A673 (cell line): ENCODE results near the gene IQSEC2. TPM values are rescaled to one million over a fixed set of nuclear protein-coding genes. Genes with fewer than 3 reads are reported as not detected.

Source experiments
- BruUV-seq: library from RNA; stranded (reverse); fragments of 400-500 nt; replicated peaks from 2 replicates; lab custom pipeline; 2021; lab: Mats Ljungman, UMichigan
- CTCF ChIA-PET: fragments of 300-600 bp; sonication (Branson Sonifier 250); formaldehyde crosslinking; loops from one replicate; lab custom pipeline; 2022; ENCODE audit warnings: antibody characterized with exemption; lab: Charles Lee
- POLR2A ChIA-PET: fragments of 300-600 bp; sonication (Branson Sonifier 250); formaldehyde crosslinking; loops from one replicate; lab custom pipeline; 2022; ENCODE audit warnings: antibody characterized with exemption; ENCODE audit not compliant: low non-redundant PET; lab: Charles Lee
- DNase-seq: peaks from one replicate; pipeline ENCODE4 v3.0.0-alpha.2; 2015; ENCODE audit warnings: low spot score
- H3K27ac ChIP-seq: fragments of 200-600 bp; sonication (generic); 2 replicates; pipeline ENCODE4 v1.5.1; 2016; ENCODE audit warnings: mixed run types, low read depth, mild to moderate bottlenecking, mixed read lengths, antibody characterized with exemption, low read length; ENCODE audit not compliant: poor library complexity, severe bottlenecking
- H3K27me3 ChIP-seq: fragments of 200-600 bp; sonication (generic); replicated peaks from 2 replicates; pipeline ENCODE4 v1.6.1; 2017; ENCODE audit warnings: mixed run types, low read depth, mild to moderate bottlenecking, mixed read lengths, antibody characterized with exemption, low read length; ENCODE audit not compliant: insufficient read depth, poor library complexity
- H3K36me3 ChIP-seq: fragments of 200-600 bp; sonication (generic); 2 replicates; pipeline ENCODE4 v1.6.1; 2016; ENCODE audit warnings: mixed run types, mild to moderate bottlenecking, mixed read lengths, antibody characterized with exemption, low read length; ENCODE audit not compliant: insufficient read depth, poor library complexity, severe bottlenecking
- H3K4me1 ChIP-seq: fragments of 200-600 bp; sonication (generic); 2 replicates; pipeline ENCODE4 v1.6.1; 2017; ENCODE audit warnings: mixed run types, mild to moderate bottlenecking, mixed read lengths, antibody characterized with exemption, low read length; ENCODE audit not compliant: insufficient read depth, poor library complexity, severe bottlenecking
- H3K4me3 ChIP-seq: fragments of 200-600 bp; sonication (generic); 2 replicates; pipeline ENCODE4 v1.5.1; 2016; ENCODE audit warnings: low read depth, mixed run types, mild to moderate bottlenecking, mixed read lengths, low read length; ENCODE audit not compliant: poor library complexity, severe bottlenecking
- H3K9me3 ChIP-seq: fragments of 200-600 bp; sonication (generic); 2 replicates; pipeline ENCODE4 v1.6.1; 2016; ENCODE audit warnings: mixed run types, low read depth, mild to moderate bottlenecking, mixed read lengths, antibody characterized with exemption, low read length; ENCODE audit not compliant: poor library complexity, severe bottlenecking
- EZH2 ChIP-seq: fragments of 200-600 bp; sonication (generic); IDR thresholded peaks from 2 replicates; pipeline ENCODE4 v1.6.1; 2017; ENCODE audit warnings: borderline replicate concordance, low read depth, mild to moderate bottlenecking, mixed read lengths, antibody characterized with exemption, low read length; ENCODE audit not compliant: poor library complexity, severe bottlenecking
- intact Hi-C: fragments of 100-400 bp; cut with micrococcal nuclease; formaldehyde crosslinking; loops from one replicate; pipeline ENCODE4 v1.10.0; 2022; ENCODE audit not compliant: unreplicated experiment
- total RNA-seq: library from RNA; stranded (reverse); gene quantifications from 2 replicates; pipeline ENCODE4 v1.2.3, GENCODE V29; 2021
- TF ChIP-seq, protein P1 (sequence below): fragments of 300-800, 200-600 bp; sonication (generic); conservative IDR thresholded peaks from 2 replicates; pipeline ENCODE4 v1.5.1; 2017; ENCODE audit warnings: low read depth, mild to moderate bottlenecking, antibody characterized with exemption, low read length, moderate library complexity, mixed read lengths

Gene IQSEC2
- total RNA-seq, 1 experiment from 2014 or later, result 8.1 TPM

DNA sequence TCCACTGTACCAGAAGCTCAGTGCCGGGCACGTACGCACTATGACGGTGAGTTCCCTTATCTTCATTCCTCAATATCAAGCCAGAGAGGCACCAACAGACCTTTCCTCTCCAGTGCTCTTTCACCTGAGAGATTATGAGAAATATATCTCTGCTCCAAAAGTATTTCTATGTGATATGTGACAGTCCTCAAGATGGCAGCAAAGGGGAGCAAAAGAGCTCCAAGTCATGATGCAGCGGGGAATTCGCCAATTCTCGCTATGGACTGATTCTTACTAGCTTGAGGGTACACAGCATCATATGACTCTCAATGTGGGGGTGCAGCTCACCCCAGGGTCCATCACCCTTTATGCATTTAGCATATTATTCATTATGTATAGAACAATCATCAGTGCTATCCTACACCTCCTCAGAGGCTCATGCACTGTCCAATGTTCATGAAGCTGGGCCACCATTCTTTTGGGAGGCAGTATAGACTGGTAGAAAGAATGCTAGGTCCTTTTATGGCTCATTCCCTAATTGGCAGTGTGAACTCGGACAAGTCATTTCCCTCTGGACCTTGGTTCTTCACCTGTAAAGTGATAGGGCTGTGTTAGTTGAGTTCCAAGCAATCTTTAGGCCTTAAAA lies 12.8 kb upstream of the IQSEC2 start:
- peak; percentile 40 for DNase-seq
- Histone ChIP-seq H3K4me1 (no peaks in the 10 kb centered on the region), H3K27ac (no peak overlapping the region), H3K9me3 (no peaks in the 10 kb centered on the region), H3K36me3 (no peaks in the 10 kb centered on the region), H3K4me3 (no peak overlapping the region), H3K27me3 (peaks cover 4% of the 10 kb centered on the region)
- CTCF ChIA-PET, result interaction anchor here (0.6 to 1.5 kb wide), 8 partner anchors 10 to 246 kb away, joined by 3 to 8 read pairs (median 4); partner anchors contain the start of gene IQSEC2
- intact Hi-C loops, result no loop called here
- BruUV-seq, result no TSS peak
- POLR2A ChIA-PET, result interaction anchor here (0.6 to 1.0 kb wide), 2 partner anchors 13 to 129 kb away, joined by 3 to 5 read pairs; partner anchors contain the start of gene RIBC1
- TF ChIP-seq EZH2, result no peak
- TF ChIP-seq, protein P1, sequence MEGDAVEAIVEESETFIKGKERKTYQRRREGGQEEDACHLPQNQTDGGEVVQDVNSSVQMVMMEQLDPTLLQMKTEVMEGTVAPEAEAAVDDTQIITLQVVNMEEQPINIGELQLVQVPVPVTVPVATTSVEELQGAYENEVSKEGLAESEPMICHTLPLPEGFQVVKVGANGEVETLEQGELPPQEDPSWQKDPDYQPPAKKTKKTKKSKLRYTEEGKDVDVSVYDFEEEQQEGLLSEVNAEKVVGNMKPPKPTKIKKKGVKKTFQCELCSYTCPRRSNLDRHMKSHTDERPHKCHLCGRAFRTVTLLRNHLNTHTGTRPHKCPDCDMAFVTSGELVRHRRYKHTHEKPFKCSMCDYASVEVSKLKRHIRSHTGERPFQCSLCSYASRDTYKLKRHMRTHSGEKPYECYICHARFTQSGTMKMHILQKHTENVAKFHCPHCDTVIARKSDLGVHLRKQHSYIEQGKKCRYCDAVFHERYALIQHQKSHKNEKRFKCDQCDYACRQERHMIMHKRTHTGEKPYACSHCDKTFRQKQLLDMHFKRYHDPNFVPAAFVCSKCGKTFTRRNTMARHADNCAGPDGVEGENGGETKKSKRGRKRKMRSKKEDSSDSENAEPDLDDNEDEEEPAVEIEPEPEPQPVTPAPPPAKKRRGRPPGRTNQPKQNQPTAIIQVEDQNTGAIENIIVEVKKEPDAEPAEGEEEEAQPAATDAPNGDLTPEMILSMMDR, result peak; percentile 53

DNA sequence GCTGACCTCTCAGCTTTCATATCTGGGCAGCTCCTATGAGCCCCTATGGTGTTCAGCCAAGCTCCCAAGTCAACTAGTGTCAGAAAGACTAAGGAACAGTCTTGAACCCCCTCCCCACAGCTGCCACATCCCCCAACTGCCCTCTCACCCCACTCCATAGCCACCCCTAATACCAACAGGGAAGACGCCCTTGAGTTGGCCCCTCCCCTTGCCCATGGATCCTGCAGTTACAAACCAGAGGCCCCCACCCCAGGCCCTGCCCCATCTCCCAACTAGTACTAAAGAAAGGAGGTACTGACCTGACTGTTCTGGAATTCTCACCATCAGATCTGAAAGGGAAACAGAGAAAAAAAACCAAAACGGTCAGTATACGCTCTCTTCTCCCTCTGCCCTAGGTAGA lies 10.2 kb upstream of the IQSEC2 start:
- Histone ChIP-seq H3K36me3 (no peaks in the 10 kb centered on the region), H3K9me3 (no peaks in the 10 kb centered on the region), H3K4me3 (no peak overlapping the region), H3K27ac (no peak overlapping the region), H3K27me3 (no peaks in the 10 kb centered on the region), H3K4me1 (peaks cover 10% of the 10 kb centered on the region)
- ChIA-PET CTCF (no interaction called here), POLR2A (no interaction called here)
- DNase-seq, result no peak
- BruUV-seq, result no TSS peak
- TF ChIP-seq, protein P1, result no peak
- TF ChIP-seq EZH2, result no peak
- intact Hi-C loops, result no loop called here

DNA sequence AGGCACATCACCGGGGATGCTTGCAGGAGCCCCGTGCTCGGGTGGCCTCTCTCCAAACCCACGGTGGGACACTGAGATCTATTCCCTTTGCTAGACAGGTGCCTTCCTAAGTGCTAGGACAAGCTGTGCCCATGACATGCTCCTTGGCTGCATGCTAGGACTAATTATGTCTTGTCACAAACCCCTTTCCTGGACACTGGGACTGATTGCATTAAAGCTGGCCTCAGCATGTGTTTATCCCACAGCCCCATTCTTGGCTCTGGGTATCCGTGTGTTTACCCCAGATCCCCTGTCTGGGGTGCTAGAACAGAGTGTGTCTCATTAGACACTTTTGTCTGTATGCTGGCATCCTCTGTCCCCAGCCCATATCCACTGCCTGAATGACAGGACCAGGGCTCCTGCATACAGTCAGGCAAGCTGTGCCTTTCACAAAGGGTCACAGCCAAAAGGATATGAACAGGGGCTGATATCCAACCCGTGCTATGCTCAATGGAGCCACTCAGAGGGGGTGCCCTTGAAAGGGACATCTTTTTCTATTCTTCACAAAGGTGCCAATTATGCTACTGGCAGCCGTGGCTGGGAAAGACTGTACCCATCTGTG lies 9.2 kb upstream of the IQSEC2 start:
- TF ChIP-seq, protein P1, result no peak
- no peaks in the 10 kb centered on the region for H3K9me3 ChIP-seq
- no peaks in the 10 kb centered on the region for H3K27me3 ChIP-seq
- H3K4me1 ChIP-seq, result peaks cover 14% of the 10 kb centered on the region
- ChIA-PET POLR2A (no interaction called here), CTCF (no interaction called here)
- intact Hi-C loops, result no loop called here
- no peak overlapping the region for H3K27ac ChIP-seq
- no peak overlapping the region for H3K4me3 ChIP-seq
- H3K36me3 ChIP-seq, result no peaks in the 10 kb centered on the region
- DNase-seq, result no peak
- BruUV-seq, result no TSS peak
